Endometrial microvascular endothelial cells (primary cell): ENCODE data around the gene IVL. TPM values are rescaled to one million over a fixed set of nuclear protein-coding genes. Genes with fewer than 3 reads are reported as not detected.

Source experiments
- in situ Hi-C: cut with HindIII; loops from 2 replicates; pipeline ENCODE4 v1.10.0; 2017; ENCODE audit warnings: low sequenced_read_pairs, low pct_unique_long_range_greater_than_20kb; ENCODE audit errors: inconsistent ontology term
- total RNA-seq: library from RNA; depleted of rRNA; stranded (reverse); fragments of >200 nt; gene quantifications from one replicate; pipeline ENCODE4 v1.2.3, GENCODE V29; 2015; ENCODE audit errors: inconsistent ontology term

IVL gene, protein sequence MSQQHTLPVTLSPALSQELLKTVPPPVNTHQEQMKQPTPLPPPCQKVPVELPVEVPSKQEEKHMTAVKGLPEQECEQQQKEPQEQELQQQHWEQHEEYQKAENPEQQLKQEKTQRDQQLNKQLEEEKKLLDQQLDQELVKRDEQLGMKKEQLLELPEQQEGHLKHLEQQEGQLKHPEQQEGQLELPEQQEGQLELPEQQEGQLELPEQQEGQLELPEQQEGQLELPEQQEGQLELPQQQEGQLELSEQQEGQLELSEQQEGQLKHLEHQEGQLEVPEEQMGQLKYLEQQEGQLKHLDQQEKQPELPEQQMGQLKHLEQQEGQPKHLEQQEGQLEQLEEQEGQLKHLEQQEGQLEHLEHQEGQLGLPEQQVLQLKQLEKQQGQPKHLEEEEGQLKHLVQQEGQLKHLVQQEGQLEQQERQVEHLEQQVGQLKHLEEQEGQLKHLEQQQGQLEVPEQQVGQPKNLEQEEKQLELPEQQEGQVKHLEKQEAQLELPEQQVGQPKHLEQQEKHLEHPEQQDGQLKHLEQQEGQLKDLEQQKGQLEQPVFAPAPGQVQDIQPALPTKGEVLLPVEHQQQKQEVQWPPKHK
- total RNA-seq = not detected

- in situ Hi-C loops = no loop called here
Measured at GRCh38 chr1:152907686-152908601, at the start of gene IVL. TSS of gene IVL (plus strand) at chr1:152908546. CDS start at chr1:152909798, 1,252 bp downstream.

GRCh38 chr1:152859696-152860095 lies 48.6 kb upstream of the IVL start, which contains the start of gene LCE7A:
TSS of gene LCE7A (plus strand) at chr1:152859996. CDS start at chr1:152860698, 702 bp downstream.
- in situ Hi-C loops = no loop called here

- in situ Hi-C loops = no loop called here
Measured at GRCh38 chr1:152860129-152860528, 48.2 kb upstream of the IVL start.

GRCh38 chr1:152861374-152861773 lies 47.0 kb upstream of the IVL start:
- in situ Hi-C loops = no loop called here

GRCh38 chr1:152864443-152864842 lies 43.9 kb upstream of the IVL start:
- in situ Hi-C loops = no loop called here

- in situ Hi-C loops = no loop called here
Measured at GRCh38 chr1:152866321-152866720, 42.0 kb upstream of the IVL start.

- in situ Hi-C loops = no loop called here
Measured at GRCh38 chr1:152869808-152870419, 38.4 kb upstream of the IVL start.

DNA sequence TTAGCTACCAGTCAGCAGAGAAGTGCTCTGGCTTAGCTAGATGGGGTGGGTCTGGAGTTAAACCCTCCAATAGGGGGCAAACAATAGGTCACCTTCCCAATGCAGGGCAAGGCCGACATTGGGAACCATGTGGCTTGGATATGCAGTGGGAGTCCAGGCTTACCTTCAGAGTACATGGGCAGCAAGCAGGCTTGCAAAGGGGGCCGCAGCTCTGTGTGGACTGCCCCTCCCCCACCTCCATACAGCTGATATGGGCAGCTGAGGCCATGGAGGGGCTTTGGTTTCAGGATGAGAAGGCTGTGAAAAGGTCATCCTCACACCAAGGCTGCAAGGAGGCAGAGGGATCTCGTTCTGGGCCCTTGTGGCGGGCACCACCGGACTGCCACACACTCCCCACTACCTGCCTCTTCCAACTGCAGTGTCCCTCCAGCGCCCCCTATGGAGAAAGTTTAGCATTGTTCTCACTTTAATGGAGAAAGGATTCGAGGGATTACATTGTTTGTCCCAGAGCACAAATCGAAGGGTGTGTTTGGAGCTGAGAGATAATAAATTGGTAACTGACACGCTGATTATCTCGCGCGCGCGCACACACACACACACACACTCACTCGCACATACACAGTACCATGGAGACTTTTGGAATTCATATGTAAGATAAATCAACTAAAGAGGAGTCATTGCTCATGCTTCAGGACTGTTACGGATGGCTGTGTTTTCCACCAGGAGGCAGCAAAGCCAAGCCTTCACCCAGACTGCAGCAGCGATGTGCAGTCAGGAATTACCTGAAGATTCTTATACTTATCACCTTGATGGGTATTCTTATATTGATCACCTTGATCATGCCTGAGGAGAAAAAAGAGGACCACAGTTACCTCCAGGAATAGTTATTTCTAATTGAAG lies 37.3 kb upstream of the IVL start:
- in situ Hi-C loops = no loop called here

DNA sequence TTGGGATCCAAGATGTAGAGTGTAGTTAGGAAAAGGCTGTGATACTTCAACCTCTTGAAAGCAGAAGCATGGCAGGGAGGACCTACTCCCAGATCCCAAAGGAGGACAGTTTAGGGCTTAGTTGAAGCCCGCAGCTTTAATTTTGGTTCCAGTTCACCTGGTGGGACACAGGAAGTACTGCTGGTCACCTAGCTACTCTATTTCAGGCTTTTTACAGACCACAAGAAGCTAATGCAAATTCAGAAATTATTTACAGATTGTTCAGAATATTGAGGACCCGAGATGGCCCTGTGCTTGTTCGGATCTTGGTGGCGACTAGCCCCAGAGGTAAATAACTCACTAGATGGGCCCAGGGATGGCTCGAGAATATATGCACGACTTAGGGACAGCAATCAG lies 36.6 kb upstream of the IVL start:
- in situ Hi-C loops = no loop called here

- in situ Hi-C loops = no loop called here
Measured at GRCh38 chr1:152873495-152873894, 34.9 kb upstream of the IVL start.

- in situ Hi-C loops = no loop called here
Measured at GRCh38 chr1:152876827-152877226, 31.5 kb upstream of the IVL start.

- in situ Hi-C loops = no loop called here
Measured at GRCh38 chr1:152878042-152878441, 30.3 kb upstream of the IVL start, which contains the start of gene SMCP. TSS of gene SMCP (plus strand) at chr1:152878322. CDS start at chr1:152884423, 6,101 bp downstream.

DNA sequence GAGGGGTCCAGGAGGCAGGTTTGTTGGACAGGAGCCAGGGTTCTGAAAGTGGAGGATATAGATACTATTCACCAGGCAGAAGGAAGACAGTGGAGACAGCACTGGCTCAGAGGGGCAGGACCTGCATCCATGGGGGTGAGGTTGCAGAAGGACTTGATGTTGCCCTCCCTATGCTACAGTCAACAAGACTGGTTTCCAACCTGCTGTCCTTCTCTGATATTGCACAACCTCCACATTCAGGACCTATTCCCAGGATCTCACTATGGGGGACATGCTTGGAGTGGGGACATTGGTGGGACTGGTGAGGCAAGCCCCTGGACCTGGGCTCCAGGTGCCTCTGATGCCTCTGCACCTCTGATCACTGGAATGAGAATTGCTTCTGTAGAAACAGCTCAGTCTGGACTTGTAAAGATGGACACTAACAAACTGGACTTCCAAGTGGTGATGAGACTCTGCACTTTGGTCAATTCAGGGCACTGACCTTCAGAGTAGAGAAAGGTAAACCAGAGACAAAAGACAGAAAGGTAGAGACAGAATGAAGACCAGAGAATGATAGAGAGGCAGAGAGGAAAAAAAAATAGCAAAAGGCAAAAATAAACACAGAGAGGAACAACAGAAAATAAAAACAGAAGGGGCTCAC lies 28.7 kb upstream of the IVL start:
- in situ Hi-C loops = no loop called here

- in situ Hi-C loops = no loop called here
Measured at GRCh38 chr1:152880316-152880715, 28.0 kb upstream of the IVL start.

DNA sequence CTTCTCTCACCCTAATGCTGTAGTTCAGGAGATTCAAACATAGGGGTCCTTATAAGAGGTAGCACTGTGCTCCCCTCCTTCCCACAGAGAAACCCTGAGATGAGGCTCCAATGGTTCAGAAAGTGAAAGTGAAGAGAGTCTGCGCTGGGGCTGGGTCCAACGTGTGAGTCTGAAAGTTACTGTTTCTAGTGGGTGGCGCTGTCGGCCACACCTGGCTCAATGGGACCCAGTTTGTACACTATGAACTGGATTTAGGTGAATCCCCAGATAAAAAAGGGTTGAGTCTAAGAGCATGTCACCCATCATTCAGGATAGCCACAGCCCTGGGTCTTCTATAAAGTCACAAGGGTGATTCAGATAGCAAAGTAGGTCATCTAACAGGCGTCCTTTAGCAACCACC lies 27.4 kb upstream of the IVL start:
- in situ Hi-C loops = no loop called here

GRCh38 chr1:152884085-152884484 lies 24.3 kb upstream of the IVL start:
- in situ Hi-C loops = no loop called here

GRCh38 chr1:152884506-152884905 lies 23.8 kb upstream of the IVL start:
- in situ Hi-C loops = no loop called here
